WTC11 (cell line): ENCODE results near the gene BLVRA. TPM values are rescaled to one million over a fixed set of nuclear protein-coding genes. Genes with fewer than 3 reads are reported as not detected.

Source experiments
- ATAC-seq: fragments of 200-7000 bp; cut with Tn5 transposase; 2 replicates; pipeline ENCODE4 v1.10.0; 2021; ENCODE audit warnings: mild to moderate bottlenecking, moderate library complexity
- CTCF ChIA-PET: fragments of 300-600 bp; sonication (Branson Sonifier 250); formaldehyde crosslinking; loops from one replicate; lab custom pipeline; 2021; ENCODE audit warnings: antibody characterized with exemption; lab: Charles Lee
- POLR2A ChIA-PET: fragments of 350-600 bp; sonication (Branson Sonifier 250); formaldehyde crosslinking; loops from one replicate; lab custom pipeline; 2021; ENCODE audit warnings: antibody characterized with exemption; lab: Charles Lee
- DNase-seq: peaks from one replicate; pipeline ENCODE4 v3.0.0; 2021; ENCODE audit warnings: low spot score
- H3K27ac Mint-ChIP-seq: 2 replicates; pipeline ENCODE4 v1.8.0; 2021; ENCODE audit warnings: mixed read lengths
- H3K27me3 Mint-ChIP-seq: 2 replicates; pipeline ENCODE4 v1.8.0; 2021; ENCODE audit warnings: low read depth, mild to moderate bottlenecking, moderate library complexity, mixed read lengths
- H3K36me3 Mint-ChIP-seq: 2 replicates; pipeline ENCODE4 v1.8.0; 2021; ENCODE audit warnings: mixed read lengths
- H3K4me1 Mint-ChIP-seq: 2 replicates; pipeline ENCODE4 v1.8.0; 2022; ENCODE audit warnings: mixed read lengths
- H3K4me3 Mint-ChIP-seq: 2 replicates; pipeline ENCODE4 v1.8.0; 2021; ENCODE audit warnings: mild to moderate bottlenecking, moderate library complexity, mixed read lengths
- H3K9me3 Mint-ChIP-seq: 2 replicates; pipeline ENCODE4 v1.8.0; 2021; ENCODE audit warnings: mixed read lengths
- CTCF ChIP-seq: fragments of 200-600 bp; IDR thresholded peaks from 2 replicates; pipeline ENCODE4 v1.8.0; 2022; ENCODE audit warnings: antibody characterized with exemption
- FOXK1 ChIP-seq: sonication (generic); formaldehyde crosslinking; IDR thresholded peaks from 2 replicates; pipeline ENCODE4 v1.8.0; 2022; ENCODE audit warnings: mild to moderate bottlenecking, moderate library complexity, missing genetic modification reagents
- NR3C1 ChIP-seq: sonication (generic); formaldehyde crosslinking; conservative IDR thresholded peaks from 2 replicates; pipeline ENCODE4 v1.8.1; 2023; ENCODE audit warnings: low read depth, mild to moderate bottlenecking, missing genetic modification reagents
- SMAD4 ChIP-seq: sonication (generic); formaldehyde crosslinking; IDR thresholded peaks from 2 replicates; pipeline ENCODE4 v1.8.0; 2022; ENCODE audit warnings: mild to moderate bottlenecking, missing genetic modification reagents
- SOX15 ChIP-seq: fragments of 250-450 bp; sonication (Bioruptor Pico); IDR thresholded peaks from 2 replicates; pipeline ENCODE4 v1.9.0; 2021; ENCODE audit warnings: mild to moderate bottlenecking
- ZNF281 ChIP-seq: sonication (generic); formaldehyde crosslinking; IDR thresholded peaks from 2 replicates; pipeline ENCODE4 v1.8.0; 2023; ENCODE audit warnings: mild to moderate bottlenecking, missing genetic modification reagents
- total RNA-seq: library from RNA; stranded (reverse); gene quantifications from 3 replicates; pipeline ENCODE4 v1.2.3, GENCODE V29; 2021
- TF ChIP-seq, protein P1 (sequence below): sonication (generic); formaldehyde crosslinking; IDR thresholded peaks from 2 replicates; pipeline ENCODE4 v1.8.0; 2023; ENCODE audit warnings: missing genetic modification reagents, mild to moderate bottlenecking, borderline replicate concordance
- TF ChIP-seq, protein P2 (sequence below): fragments of 250-450 bp; sonication (Bioruptor Pico); IDR thresholded peaks from 2 replicates; pipeline ENCODE4 v1.9.0; 2021; ENCODE audit warnings: mild to moderate bottlenecking, borderline replicate concordance
- TF ChIP-seq, protein P3 (sequence below): sonication (generic); formaldehyde crosslinking; IDR thresholded peaks from 2 replicates; pipeline ENCODE4 v1.8.1; 2023; ENCODE audit warnings: mild to moderate bottlenecking, moderate library complexity, missing genetic modification reagents
- TF ChIP-seq, protein P4 (sequence below): sonication (generic); formaldehyde crosslinking; IDR thresholded peaks from 2 replicates; pipeline ENCODE4 v1.8.0; 2022; ENCODE audit warnings: missing genetic modification reagents
- TF ChIP-seq, protein P5 (sequence below): fragments of 250-450 bp; sonication (Bioruptor Pico); IDR thresholded peaks from 2 replicates; pipeline ENCODE4 v2.1.2; 2022; ENCODE audit warnings: mild to moderate bottlenecking, moderate library complexity
- TF ChIP-seq, protein P6 (sequence below): fragments of 250-450 bp; sonication (Bioruptor Pico); IDR thresholded peaks from 2 replicates; pipeline ENCODE4 v1.8.0; 2021; ENCODE audit warnings: mild to moderate bottlenecking

The BLVRA gene
- total RNA-seq, 1 experiment from 2014 or later: 35.5 TPM

- peaks cover 20% of the 10 kb centered on the region for H3K4me1 Mint-ChIP-seq
- DNase-seq (peak; percentile 74), ATAC-seq (peak; percentile 97)
- peaks cover 3% of the 10 kb centered on the region for H3K36me3 Mint-ChIP-seq
- POLR2A ChIA-PET: interaction anchor here (0.6 to 1.1 kb wide), 6 partner anchors 28 to 502 kb away, joined by 3 to 7 read pairs (median 3); partner anchors contain the start of gene STK17A
- H3K27me3 Mint-ChIP-seq: no peaks in the 10 kb centered on the region
- no peaks in the 10 kb centered on the region for H3K9me3 Mint-ChIP-seq
- CTCF ChIA-PET: interaction anchor here (0.8 to 3.5 kb wide), 6 partner anchors 8 to 492 kb away, joined by 3 to 45 read pairs (median 4); partner anchors contain the start of gene STK17A
- H3K27ac Mint-ChIP-seq: peak within 1 kb of the TSS; percentile 90
- peak within 1 kb of the TSS; percentile 96 for H3K4me3 Mint-ChIP-seq
- TF ChIP-seq, protein P1, sequence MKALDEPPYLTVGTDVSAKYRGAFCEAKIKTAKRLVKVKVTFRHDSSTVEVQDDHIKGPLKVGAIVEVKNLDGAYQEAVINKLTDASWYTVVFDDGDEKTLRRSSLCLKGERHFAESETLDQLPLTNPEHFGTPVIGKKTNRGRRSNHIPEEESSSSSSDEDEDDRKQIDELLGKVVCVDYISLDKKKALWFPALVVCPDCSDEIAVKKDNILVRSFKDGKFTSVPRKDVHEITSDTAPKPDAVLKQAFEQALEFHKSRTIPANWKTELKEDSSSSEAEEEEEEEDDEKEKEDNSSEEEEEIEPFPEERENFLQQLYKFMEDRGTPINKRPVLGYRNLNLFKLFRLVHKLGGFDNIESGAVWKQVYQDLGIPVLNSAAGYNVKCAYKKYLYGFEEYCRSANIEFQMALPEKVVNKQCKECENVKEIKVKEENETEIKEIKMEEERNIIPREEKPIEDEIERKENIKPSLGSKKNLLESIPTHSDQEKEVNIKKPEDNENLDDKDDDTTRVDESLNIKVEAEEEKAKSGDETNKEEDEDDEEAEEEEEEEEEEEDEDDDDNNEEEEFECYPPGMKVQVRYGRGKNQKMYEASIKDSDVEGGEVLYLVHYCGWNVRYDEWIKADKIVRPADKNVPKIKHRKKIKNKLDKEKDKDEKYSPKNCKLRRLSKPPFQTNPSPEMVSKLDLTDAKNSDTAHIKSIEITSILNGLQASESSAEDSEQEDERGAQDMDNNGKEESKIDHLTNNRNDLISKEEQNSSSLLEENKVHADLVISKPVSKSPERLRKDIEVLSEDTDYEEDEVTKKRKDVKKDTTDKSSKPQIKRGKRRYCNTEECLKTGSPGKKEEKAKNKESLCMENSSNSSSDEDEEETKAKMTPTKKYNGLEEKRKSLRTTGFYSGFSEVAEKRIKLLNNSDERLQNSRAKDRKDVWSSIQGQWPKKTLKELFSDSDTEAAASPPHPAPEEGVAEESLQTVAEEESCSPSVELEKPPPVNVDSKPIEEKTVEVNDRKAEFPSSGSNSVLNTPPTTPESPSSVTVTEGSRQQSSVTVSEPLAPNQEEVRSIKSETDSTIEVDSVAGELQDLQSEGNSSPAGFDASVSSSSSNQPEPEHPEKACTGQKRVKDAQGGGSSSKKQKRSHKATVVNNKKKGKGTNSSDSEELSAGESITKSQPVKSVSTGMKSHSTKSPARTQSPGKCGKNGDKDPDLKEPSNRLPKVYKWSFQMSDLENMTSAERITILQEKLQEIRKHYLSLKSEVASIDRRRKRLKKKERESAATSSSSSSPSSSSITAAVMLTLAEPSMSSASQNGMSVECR (CRISPR knock-in tag): 0 out of 2 replicates have a peak, but pooled peaks have one; percentile 18
- no peak for TF ChIP-seq SMAD4 (CRISPR knock-in tag)
- TF ChIP-seq, protein P2, sequence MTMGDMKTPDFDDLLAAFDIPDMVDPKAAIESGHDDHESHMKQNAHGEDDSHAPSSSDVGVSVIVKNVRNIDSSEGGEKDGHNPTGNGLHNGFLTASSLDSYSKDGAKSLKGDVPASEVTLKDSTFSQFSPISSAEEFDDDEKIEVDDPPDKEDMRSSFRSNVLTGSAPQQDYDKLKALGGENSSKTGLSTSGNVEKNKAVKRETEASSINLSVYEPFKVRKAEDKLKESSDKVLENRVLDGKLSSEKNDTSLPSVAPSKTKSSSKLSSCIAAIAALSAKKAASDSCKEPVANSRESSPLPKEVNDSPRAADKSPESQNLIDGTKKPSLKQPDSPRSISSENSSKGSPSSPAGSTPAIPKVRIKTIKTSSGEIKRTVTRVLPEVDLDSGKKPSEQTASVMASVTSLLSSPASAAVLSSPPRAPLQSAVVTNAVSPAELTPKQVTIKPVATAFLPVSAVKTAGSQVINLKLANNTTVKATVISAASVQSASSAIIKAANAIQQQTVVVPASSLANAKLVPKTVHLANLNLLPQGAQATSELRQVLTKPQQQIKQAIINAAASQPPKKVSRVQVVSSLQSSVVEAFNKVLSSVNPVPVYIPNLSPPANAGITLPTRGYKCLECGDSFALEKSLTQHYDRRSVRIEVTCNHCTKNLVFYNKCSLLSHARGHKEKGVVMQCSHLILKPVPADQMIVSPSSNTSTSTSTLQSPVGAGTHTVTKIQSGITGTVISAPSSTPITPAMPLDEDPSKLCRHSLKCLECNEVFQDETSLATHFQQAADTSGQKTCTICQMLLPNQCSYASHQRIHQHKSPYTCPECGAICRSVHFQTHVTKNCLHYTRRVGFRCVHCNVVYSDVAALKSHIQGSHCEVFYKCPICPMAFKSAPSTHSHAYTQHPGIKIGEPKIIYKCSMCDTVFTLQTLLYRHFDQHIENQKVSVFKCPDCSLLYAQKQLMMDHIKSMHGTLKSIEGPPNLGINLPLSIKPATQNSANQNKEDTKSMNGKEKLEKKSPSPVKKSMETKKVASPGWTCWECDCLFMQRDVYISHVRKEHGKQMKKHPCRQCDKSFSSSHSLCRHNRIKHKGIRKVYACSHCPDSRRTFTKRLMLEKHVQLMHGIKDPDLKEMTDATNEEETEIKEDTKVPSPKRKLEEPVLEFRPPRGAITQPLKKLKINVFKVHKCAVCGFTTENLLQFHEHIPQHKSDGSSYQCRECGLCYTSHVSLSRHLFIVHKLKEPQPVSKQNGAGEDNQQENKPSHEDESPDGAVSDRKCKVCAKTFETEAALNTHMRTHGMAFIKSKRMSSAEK (CRISPR knock-in tag): no peak
- TF ChIP-seq, protein P3, sequence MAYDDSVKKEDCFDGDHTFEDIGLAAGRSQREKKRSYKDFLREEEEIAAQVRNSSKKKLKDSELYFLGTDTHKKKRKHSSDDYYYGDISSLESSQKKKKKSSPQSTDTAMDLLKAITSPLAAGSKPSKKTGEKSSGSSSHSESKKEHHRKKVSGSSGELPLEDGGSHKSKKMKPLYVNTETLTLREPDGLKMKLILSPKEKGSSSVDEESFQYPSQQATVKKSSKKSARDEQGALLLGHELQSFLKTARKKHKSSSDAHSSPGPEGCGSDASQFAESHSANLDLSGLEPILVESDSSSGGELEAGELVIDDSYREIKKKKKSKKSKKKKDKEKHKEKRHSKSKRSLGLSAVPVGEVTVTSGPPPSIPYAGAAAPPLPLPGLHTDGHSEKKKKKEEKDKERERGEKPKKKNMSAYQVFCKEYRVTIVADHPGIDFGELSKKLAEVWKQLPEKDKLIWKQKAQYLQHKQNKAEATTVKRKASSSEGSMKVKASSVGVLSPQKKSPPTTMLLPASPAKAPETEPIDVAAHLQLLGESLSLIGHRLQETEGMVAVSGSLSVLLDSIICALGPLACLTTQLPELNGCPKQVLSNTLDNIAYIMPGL (CRISPR knock-in tag): peak; percentile 88
- TF ChIP-seq, protein P4, sequence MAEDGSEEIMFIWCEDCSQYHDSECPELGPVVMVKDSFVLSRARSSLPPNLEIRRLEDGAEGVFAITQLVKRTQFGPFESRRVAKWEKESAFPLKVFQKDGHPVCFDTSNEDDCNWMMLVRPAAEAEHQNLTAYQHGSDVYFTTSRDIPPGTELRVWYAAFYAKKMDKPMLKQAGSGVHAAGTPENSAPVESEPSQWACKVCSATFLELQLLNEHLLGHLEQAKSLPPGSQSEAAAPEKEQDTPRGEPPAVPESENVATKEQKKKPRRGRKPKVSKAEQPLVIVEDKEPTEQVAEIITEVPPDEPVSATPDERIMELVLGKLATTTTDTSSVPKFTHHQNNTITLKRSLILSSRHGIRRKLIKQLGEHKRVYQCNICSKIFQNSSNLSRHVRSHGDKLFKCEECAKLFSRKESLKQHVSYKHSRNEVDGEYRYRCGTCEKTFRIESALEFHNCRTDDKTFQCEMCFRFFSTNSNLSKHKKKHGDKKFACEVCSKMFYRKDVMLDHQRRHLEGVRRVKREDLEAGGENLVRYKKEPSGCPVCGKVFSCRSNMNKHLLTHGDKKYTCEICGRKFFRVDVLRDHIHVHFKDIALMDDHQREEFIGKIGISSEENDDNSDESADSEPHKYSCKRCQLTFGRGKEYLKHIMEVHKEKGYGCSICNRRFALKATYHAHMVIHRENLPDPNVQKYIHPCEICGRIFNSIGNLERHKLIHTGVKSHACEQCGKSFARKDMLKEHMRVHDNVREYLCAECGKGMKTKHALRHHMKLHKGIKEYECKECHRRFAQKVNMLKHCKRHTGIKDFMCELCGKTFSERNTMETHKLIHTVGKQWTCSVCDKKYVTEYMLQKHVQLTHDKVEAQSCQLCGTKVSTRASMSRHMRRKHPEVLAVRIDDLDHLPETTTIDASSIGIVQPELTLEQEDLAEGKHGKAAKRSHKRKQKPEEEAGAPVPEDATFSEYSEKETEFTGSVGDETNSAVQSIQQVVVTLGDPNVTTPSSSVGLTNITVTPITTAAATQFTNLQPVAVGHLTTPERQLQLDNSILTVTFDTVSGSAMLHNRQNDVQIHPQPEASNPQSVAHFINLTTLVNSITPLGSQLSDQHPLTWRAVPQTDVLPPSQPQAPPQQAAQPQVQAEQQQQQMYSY (CRISPR knock-in tag): 0 out of 2 replicates have a peak, but pooled peaks have one; percentile 28
- TF ChIP-seq NR3C1 (CRISPR knock-in tag): no peak
- no peak for TF ChIP-seq CTCF
- TF ChIP-seq, protein P5, sequence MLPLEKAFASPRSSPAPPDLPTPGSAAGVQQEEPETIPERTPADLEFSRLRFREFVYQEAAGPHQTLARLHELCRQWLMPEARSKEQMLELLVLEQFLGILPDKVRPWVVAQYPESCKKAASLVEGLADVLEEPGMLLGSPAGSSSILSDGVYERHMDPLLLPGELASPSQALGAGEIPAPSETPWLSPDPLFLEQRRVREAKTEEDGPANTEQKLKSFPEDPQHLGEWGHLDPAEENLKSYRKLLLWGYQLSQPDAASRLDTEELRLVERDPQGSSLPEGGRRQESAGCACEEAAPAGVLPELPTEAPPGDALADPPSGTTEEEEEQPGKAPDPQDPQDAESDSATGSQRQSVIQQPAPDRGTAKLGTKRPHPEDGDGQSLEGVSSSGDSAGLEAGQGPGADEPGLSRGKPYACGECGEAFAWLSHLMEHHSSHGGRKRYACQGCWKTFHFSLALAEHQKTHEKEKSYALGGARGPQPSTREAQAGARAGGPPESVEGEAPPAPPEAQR (CRISPR knock-in tag): no peak
- TF ChIP-seq, protein P6, sequence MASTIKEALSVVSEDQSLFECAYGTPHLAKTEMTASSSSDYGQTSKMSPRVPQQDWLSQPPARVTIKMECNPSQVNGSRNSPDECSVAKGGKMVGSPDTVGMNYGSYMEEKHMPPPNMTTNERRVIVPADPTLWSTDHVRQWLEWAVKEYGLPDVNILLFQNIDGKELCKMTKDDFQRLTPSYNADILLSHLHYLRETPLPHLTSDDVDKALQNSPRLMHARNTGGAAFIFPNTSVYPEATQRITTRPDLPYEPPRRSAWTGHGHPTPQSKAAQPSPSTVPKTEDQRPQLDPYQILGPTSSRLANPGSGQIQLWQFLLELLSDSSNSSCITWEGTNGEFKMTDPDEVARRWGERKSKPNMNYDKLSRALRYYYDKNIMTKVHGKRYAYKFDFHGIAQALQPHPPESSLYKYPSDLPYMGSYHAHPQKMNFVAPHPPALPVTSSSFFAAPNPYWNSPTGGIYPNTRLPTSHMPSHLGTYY (CRISPR knock-in tag): no peak
- TF ChIP-seq ZNF281 (CRISPR knock-in tag): 0 out of 2 replicates have a peak, but pooled peaks have one; percentile 18
- TF ChIP-seq FOXK1 (CRISPR knock-in tag): peak; percentile 92
- no peak for TF ChIP-seq SOX15
These were observed 29.1 kb upstream of the BLVRA start, which contains the start of gene COA1 for GRCh38 chr7:43729214-43729923. Gene COA1 (minus strand): TSS chr7:43729523. CDS start chr7:43648614, 80,909 bp downstream.
